Fibroblast of peridontal ligament (primary cell): ENCODE data around the gene FOXM1.
A peak's percentile ranks its signal among the peaks of the same experiment; 100 is the strongest.

Source experiments
- DNase-seq: peaks from one replicate; pipeline ENCODE4 v3.0.0-alpha.2; 2010; ENCODE audit errors: extremely low read depth

The FOXM1 gene

GRCh38 chr12:2841056-2841650, 35.8 kb downstream of the FOXM1 start:
- no peak for DNase-seq

DNA sequence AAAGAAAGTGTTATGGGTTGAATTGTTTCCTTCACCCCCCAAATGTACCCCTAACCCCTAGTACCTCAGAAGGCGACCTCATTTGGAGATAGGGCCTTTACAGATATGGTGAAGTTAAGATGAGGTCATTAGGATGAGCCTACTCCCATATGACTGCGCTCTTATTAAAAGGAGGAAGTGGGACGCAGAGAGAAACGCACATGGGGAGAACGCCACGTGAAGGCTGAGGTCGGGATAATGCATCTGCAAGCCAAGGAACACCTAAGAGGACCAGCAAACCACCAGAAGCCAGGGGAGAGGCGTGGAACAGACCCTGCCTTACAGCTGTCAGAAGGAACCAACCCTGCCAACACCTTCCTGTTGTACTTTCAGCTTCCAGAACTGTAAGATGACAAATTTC, 40.4 kb downstream of the FOXM1 start:
- no peak for DNase-seq

DNA sequence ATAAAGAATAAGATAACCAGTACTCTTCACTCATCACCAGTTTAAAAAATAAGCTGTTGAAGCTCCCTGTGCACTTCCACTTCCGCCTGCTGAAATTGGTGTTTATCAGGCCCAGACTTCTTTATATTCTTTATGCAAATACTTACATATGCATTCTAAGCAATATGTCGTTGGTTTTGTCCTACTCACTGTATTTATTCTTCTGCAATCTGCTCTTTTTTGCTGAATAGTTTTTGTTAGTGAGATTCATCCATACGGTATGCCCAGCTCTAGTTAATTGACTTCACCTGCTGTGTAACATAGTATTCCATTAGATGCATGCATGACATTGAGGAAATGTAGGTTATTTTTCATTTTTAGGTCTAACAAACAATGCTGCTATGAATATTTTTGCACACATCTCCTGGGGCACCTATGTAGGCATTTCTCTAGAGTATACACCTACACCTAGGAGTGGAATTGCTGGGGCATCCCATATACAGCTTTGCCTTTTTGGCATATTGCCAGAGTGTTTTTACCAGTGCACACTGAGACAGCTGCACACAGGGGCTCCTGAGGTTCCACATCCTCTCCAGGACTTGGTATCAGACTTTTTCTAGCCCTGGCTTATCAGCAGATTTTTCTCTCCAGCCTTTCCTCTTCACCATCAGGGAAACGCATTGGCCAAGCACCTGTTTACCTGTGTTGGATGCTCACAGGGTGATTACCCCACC, 41.1 kb downstream of the FOXM1 start:
- no peak for DNase-seq

DNA sequence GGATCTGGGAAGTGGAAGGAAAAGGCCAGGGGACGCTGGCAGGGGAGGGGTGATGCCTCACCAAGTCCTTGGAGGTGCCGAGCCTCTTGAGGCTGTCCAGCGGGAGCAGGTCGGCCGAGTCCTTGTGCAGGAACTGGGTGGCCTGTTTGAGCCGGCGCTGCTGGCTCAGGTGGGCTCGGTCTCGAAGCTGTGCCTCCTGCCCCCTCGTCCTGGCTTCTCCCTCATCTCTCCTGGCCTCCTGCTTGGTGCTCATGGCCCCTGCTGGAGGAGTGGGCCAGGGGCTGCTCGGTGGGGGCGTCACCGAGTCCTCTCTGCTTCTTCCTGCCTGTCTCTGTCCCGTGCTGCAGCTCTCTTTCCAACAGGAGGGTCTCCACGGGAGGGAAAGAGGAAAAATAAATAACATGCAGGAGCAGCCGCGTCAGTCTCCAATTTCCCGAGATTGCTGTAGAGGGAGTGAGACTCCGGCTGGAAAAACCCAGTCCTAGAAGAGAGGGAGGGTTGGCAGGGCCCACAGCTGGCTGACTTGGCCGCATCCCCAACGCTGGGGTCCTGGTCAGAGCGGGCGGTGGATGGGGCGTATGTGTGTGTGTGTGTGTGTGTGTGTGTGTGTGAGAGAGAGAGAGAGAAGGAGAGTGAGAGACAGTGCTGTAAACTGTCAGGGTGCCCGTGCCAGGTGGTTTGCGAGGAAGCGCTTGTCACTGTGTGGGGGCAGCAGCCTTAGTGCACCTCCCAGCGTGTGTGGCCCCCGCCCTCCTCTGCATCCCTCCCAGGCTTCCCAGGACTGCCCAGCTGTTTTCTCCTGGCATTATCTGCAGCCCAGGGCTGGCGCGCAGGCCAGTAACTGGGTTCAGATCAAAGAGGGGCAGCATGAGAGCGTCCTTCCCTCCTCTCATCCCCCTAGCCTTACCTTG, 42.1 kb downstream of the FOXM1 start, which contains the start of gene NRIP2:
TSS of gene NRIP2 (minus strand) at position 455 of the 911 bp plus-strand sequence. CDS start at position 403, 52 bp downstream.
- peak; percentile 68 for DNase-seq

DNA sequence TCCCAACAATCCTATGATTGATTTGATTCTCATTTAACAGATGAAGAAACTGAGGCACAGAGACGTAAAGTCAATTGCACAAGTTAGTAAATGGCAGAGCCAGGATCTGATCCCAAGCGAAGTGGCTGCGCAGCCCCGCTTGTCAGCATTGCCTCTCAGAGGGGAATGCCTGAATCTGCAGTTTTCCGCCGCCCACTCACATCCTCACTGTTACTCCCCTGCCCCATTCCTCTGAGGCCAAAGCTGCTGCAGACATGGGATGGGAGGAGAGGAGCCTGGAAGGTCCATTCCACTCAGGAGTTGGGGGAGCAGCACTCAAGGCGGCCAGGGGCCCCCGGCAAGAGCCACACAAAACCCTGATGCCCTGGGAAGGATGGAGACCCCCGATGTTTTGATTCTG, 43.2 kb downstream of the FOXM1 start:
- DNase-seq = no peak

DNA sequence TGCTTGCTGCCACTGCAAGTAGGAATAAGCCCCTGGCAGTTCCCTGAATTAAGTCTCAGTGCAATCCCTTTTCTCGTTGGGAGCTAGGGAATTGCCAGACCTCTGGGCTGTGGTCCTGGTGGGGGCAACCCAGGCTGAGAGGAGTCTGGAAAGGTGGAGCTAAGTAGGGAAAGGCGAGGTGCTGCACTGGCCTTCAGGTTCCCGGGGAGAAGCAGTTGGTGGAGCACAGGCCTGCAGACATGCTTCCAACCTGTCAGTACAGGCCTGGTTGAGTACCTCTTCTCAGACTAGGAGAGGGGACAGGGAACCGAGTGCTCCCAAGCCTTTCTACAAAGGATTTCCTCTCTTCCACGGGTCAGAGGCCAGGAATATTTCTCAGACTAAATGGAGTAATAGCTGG, 43.6 kb downstream of the FOXM1 start:
- no peak for DNase-seq

DNA sequence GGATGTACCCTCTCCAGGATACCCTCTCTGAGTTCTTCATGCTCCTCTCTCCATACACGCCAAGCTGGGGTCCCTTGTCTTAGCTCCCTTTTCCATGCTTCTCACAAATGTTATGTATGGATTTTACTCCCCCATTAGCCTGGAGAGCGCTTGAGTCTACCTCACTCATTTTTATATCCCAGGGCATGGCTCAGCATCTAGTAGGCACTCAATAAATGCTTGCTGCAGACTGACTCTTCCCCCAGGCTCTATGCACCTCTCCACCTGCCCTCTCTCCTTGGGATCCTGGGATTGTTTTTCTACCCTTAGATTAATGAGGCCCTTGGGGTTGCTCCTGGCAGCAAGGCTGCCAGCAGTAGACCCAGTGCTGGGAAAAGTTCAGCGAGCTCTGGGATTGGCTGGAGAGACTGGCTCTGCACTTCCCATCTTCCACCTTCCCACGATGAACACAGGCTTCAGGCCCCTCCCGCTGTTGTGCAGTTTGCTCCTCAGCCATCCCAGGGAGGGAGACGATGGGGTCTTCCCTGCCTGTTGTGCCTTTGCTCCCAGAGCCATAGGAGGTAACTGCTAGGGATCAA, 44.3 kb downstream of the FOXM1 start:
- no peak for DNase-seq

GRCh38 chr12:2829275-2829674, 47.7 kb downstream of the FOXM1 start:
- DNase-seq = no peak

GRCh38 chr12:2826721-2827515, 50.1 kb downstream of the FOXM1 start:
- no peak for DNase-seq

DNA sequence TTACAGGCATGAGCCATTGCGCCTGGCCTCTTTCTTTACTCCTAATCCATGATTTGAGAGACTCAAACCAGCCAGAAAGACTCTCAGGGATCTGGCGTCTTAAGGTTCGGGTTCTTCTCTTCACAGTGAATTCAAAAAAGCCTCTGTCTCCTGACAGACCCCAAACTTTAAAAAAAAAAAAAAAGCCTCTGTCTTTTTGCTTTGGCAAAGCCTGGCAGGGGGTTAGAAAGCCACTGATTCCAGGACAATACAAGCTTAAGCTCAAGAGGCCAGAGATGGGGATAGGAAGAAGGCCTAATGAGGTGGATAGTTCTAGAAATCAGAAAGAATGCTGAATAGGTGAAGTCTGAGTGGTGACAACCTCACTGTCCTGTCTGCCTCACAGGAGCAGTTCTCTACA, 50.9 kb downstream of the FOXM1 start:
- no peak for DNase-seq

DNA sequence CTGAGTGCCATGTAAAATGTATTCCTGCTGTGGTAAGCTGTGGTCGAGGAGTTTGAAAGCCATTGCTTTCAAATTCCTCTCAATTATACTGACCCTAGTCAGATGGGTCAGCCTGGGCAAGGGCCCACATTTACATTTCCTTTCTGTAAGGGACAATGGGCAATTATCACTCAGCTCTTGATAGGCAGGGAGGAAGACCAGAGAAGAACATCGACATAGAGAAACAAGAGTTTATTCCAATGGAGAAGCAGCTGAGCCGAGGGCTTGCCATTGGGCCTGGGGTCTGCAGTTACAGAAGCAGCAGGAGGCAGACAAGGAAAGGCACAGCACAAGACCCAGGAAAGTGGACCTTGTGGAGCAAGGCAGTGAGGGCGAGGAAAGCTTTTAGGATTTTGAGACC, 51.8 kb downstream of the FOXM1 start:
- DNase-seq = no peak

DNA sequence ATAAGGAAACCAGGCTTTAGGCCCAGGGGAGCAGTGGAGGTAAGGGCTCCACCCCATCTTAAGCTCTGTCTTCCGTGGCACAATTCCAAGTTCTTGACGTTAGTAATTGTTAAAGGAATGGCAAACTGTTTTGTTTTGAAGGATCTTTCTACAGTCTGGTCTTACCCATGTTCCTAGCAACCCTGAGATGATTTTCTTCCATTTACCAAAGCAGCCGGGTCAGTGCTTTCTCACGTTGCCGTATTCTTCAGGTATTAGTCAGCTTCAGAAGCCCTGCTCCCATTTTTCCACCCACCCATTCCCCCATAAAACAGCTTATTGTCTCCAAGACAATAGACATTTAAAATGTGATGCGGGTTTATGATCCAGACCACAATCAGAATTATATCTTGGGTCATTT, 52.4 kb downstream of the FOXM1 start:
- DNase-seq = no peak

- DNase-seq = no peak
Measured at GRCh38 chr12:2823483-2823882, 53.5 kb downstream of the FOXM1 start.

- no peak for DNase-seq
Measured at GRCh38 chr12:2820432-2820831, 56.5 kb downstream of the FOXM1 start.

DNA sequence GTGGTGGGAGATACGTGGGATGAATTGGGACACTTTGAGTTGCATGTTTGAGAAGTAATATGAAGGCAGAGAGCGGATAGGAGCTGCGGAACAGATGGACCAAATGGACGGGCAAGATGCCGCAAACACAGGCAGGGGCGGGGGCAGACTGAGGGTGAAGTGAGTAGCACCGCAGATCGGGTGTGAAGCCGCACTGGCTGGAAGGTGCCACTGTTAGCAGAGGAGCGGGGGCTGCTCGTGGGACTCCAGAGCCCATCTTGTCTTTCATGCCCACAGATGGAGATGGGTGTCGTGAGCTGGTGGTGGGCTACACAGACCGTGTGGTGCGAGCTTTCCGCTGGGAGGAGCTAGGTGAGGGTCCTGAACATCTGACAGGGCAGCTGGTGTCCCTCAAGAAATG, 57.2 kb downstream of the FOXM1 start:
- no peak for DNase-seq

- DNase-seq = peak; percentile 75
Measured at GRCh38 chr12:2813214-2814185, 63.5 kb downstream of the FOXM1 start.

DNA sequence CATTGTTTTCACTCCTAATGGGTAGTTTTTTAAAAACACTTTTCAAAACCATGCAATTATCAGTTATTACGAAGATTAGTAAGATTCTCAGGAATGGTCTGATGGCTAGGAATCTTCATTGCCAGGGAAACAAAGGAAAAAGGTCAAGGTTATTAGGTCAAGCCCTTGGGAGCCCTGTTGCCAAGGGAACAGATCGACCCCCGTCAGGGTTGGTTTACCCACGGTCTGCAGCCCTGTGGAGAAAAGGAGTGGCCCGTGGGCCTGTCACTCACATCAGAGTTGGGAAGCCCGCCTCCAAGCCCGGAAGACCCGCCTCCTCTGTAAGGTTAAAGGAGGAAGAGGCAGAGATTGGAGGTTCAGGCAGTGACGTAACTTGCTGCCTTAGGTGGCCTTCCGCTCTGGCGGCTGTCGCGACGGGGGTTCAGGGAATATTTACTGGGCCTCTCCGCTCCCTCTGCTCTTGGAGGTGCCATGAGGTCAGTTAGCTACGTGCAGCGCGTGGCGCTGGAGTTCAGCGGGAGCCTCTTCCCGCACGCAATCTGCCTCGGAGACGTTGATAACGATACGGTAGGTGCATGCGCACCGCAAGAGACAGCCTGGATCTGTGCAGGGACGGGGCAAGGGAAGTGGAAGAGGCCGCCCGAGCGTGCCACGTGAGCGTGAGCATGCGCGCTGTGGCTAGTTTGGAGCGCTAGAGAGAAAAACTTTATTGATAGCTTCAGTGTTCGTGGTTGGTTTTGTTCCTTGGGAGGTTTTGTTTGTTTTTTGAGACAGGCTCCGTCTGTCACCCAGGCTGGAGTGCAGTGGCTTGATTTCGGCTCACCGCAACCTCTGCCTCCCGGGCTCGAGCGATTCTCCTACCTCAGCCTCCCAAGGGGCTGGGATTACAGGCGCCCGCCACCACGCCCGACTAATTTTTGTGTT, 64.4 kb downstream of the FOXM1 start, which contains the start of gene ITFG2:
TSS of gene ITFG2 (plus strand) at position 379 of the 924 bp plus-strand sequence. CDS start at position 472, 93 bp downstream.
- peak; percentile 98 for DNase-seq

DNA sequence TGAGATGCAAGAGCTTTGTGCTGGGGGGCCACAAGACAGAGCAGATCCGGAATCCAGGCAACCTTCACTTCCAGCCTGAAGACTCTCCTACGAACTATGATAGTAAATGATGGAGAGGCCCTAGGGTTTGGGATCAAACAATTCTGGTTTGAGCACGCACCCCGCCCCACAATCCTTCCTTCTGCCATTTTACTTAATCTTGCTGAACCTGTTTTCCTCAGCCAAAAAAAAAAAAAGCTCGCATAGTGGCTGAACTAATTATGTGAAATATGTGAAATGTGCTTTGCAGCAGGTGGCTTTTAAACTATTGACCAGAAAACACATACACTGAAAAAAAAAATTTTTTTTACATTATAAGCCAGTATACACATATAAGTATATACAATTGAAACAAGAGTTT, 65.2 kb downstream of the FOXM1 start:
- DNase-seq = no peak
